B cell (primary cell): Measurements from ENCODE around the gene APEX1.

Experiments
- CTCF ChIP-seq: fragments of 200-600 bp; IDR thresholded peaks from one replicate; pipeline ENCODE4 v1.8.0; 2022; ENCODE audit warnings: antibody characterized with exemption, mild to moderate bottlenecking
- EZH2 ChIP-seq: IDR thresholded peaks from 2 replicates; pipeline ENCODE4 v1.6.1; 2012; ENCODE audit warnings: borderline replicate concordance, low read depth, mild to moderate bottlenecking, moderate library complexity, low read length; ENCODE audit not compliant: insufficient read depth, poor library complexity, severe bottlenecking

GRCh38 chr14:20428802-20429201, 26.2 kb upstream of the APEX1 start:
- TF ChIP-seq CTCF = no peak
- TF ChIP-seq EZH2 = no peak
